ENCODE data around the gene UNC5A. TPM values are rescaled to one million over a fixed set of nuclear protein-coding genes. Genes with fewer than 3 reads are reported as not detected.

UNC5A gene
- total RNA-seq, 1 experiment from 2014 or later: 0.13 TPM

DNA sequence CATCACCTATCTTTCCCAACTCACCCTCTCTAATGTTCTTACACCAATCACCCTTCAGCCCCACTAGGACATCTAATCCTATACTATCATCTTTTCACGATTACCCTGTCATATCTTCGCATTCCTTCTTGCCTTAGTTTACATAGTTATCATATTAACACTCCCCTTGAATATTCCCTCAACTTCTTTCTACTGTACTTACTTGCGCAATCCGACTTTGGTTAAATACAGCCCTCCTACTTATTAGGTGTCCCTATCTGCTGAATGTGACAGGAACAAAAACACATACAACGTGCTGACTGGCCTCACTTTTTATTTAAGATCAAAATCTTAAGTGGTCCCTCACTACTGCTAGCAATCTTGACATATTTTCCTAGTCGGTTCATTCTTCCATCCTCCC, 108.3 kb downstream of the UNC5A start:
- H3K9me3 ChIP-seq (ENCODE audit: control insufficient read depth, insufficient read depth, low read depth, low read length): no peaks in the 10 kb centered on the region
- in situ Hi-C loops (cut with HindIII; ENCODE audit: low pct_unique_long_range_greater_than_20kb, low sequenced_read_pairs): no loop called here
- CTCF ChIA-PET: no interaction called here

DNA sequence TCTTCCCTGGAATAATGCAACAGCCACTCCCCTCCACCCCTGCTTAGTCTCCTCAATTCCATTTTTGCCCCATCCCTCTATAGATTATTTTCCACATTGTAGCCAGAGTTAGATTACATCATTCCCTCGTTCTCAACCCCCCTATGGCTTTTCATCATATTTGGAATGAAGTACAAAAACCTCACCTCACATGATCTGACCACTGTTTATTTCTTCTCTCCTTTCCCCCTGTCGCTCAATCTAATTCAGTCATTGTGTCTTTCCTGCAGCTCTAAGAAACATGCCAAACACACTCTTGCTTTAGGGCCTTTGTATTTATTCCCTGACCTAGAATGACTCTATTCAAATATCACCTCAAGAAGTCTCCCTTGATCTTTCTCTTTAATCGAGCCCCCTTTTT, 111.4 kb downstream of the UNC5A start:
- H3K4me1 ChIP-seq (ENCODE audit: control insufficient read depth, insufficient read depth, low read length): no peaks in the 10 kb centered on the region
- H3K27me3 ChIP-seq (ENCODE audit: control insufficient read depth, insufficient read depth, low read length): no peaks in the 10 kb centered on the region
- no peaks in the 10 kb centered on the region for H3K9me3 ChIP-seq (ENCODE audit: control insufficient read depth, insufficient read depth, low read depth, low read length)
- in situ Hi-C loops (cut with HindIII; ENCODE audit: low pct_unique_long_range_greater_than_20kb, low sequenced_read_pairs) (no loop called here), intact Hi-C loops (cut with micrococcal nuclease; ENCODE audit: unreplicated experiment) (no loop called here)
- H3K4me3 ChIP-seq (ENCODE audit: low read depth in 2 of 2, low read length in 2 of 2): no peak overlapping the region
- CTCF ChIA-PET: no interaction called here
- H3K36me3 ChIP-seq (ENCODE audit: control insufficient read depth, insufficient read depth, low read length): no peaks in the 10 kb centered on the region; the same call in 1 of the 2 replicates
- POLR2A ChIA-PET: no interaction called here
- TF ChIP-seq POLR2AphosphoS5 (IDR thresholded peaks at IDR 0.05; ENCODE audit: low read depth, low read length): no peak
- no peak for TF ChIP-seq TCF7L2 (IDR thresholded peaks at IDR 0.05; ENCODE audit: low read depth, low read length)
- TF ChIP-seq, protein P1, sequence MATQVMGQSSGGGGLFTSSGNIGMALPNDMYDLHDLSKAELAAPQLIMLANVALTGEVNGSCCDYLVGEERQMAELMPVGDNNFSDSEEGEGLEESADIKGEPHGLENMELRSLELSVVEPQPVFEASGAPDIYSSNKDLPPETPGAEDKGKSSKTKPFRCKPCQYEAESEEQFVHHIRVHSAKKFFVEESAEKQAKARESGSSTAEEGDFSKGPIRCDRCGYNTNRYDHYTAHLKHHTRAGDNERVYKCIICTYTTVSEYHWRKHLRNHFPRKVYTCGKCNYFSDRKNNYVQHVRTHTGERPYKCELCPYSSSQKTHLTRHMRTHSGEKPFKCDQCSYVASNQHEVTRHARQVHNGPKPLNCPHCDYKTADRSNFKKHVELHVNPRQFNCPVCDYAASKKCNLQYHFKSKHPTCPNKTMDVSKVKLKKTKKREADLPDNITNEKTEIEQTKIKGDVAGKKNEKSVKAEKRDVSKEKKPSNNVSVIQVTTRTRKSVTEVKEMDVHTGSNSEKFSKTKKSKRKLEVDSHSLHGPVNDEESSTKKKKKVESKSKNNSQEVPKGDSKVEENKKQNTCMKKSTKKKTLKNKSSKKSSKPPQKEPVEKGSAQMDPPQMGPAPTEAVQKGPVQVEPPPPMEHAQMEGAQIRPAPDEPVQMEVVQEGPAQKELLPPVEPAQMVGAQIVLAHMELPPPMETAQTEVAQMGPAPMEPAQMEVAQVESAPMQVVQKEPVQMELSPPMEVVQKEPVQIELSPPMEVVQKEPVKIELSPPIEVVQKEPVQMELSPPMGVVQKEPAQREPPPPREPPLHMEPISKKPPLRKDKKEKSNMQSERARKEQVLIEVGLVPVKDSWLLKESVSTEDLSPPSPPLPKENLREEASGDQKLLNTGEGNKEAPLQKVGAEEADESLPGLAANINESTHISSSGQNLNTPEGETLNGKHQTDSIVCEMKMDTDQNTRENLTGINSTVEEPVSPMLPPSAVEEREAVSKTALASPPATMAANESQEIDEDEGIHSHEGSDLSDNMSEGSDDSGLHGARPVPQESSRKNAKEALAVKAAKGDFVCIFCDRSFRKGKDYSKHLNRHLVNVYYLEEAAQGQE (IDR thresholded peaks at IDR 0.05; ENCODE audit: insufficient read depth in 1 of 2, low read depth in 2 of 2, low read length in 1 of 2): no peak
- TF ChIP-seq, protein P2, sequence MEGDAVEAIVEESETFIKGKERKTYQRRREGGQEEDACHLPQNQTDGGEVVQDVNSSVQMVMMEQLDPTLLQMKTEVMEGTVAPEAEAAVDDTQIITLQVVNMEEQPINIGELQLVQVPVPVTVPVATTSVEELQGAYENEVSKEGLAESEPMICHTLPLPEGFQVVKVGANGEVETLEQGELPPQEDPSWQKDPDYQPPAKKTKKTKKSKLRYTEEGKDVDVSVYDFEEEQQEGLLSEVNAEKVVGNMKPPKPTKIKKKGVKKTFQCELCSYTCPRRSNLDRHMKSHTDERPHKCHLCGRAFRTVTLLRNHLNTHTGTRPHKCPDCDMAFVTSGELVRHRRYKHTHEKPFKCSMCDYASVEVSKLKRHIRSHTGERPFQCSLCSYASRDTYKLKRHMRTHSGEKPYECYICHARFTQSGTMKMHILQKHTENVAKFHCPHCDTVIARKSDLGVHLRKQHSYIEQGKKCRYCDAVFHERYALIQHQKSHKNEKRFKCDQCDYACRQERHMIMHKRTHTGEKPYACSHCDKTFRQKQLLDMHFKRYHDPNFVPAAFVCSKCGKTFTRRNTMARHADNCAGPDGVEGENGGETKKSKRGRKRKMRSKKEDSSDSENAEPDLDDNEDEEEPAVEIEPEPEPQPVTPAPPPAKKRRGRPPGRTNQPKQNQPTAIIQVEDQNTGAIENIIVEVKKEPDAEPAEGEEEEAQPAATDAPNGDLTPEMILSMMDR (IDR thresholded peaks at IDR 0.05): no peak
- TF ChIP-seq SIN3A (IDR thresholded peaks at IDR 0.05; ENCODE audit: borderline replicate concordance, insufficient read depth, low read depth, low read length): no peak
- no peak for ATAC-seq
- no peak overlapping the region for H3K27ac ChIP-seq (ENCODE audit: low read length)
- no TSS peak for BruUV-seq (replicated peaks)
- no peak for DNase-seq (ENCODE audit: low read depth, low spot score)

More for the DNA sequence above, 108.3 kb downstream of the UNC5A start:
- intact Hi-C loops (cut with micrococcal nuclease; ENCODE audit: unreplicated experiment): no loop called here
- no peaks in the 10 kb centered on the region for H3K27me3 ChIP-seq (ENCODE audit: control insufficient read depth, insufficient read depth, low read length)
- DNase-seq (ENCODE audit: low read depth, low spot score) (no peak), ATAC-seq (no peak)
- H3K36me3 ChIP-seq (ENCODE audit: control insufficient read depth, insufficient read depth, low read length): 0 out of 2 replicates have a peak, but pooled peaks cover 4% of the 10 kb centered on the region
- no peaks in the 10 kb centered on the region for H3K4me1 ChIP-seq (ENCODE audit: control insufficient read depth, insufficient read depth, low read length)
- H3K4me3 ChIP-seq (ENCODE audit: low read depth in 2 of 2, low read length in 2 of 2): no peak overlapping the region
- BruUV-seq (replicated peaks): no TSS peak
- no peak overlapping the region for H3K27ac ChIP-seq (ENCODE audit: low read length)
- no peak for TF ChIP-seq POLR2AphosphoS5 (IDR thresholded peaks at IDR 0.05; ENCODE audit: low read depth, low read length)
- POLR2A ChIA-PET: no interaction called here

DNA sequence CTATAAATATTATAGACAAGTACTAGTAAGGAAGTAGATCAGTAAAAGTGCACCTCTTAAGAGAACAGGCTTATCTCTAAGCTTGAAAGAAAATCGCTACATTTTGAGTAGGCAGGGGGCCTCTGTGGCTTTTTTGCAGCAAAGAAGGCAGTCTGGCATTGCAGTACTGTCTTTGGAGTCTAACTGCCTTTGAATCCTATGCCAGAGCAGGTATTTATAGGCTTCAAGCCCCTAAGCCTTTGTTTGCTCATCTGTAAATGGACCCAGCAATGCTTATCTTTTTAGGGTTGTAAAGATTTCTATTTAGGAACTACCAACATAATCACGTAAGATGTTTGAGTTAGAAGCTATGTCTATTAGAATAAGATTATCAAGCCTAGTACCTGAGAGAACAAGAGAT, 112.5 kb downstream of the UNC5A start:
- Histone ChIP-seq H3K36me3 (ENCODE audit: control insufficient read depth, insufficient read depth, low read length) (no peaks in the 10 kb centered on the region; the same call in 1 of the 2 replicates), H3K4me1 (ENCODE audit: control insufficient read depth, insufficient read depth, low read length) (no peaks in the 10 kb centered on the region), H3K27me3 (ENCODE audit: control insufficient read depth, insufficient read depth, low read length) (no peaks in the 10 kb centered on the region), H3K27ac (ENCODE audit: low read length) (no peak overlapping the region), H3K9me3 (ENCODE audit: control insufficient read depth, insufficient read depth, low read depth, low read length) (no peaks in the 10 kb centered on the region), H3K4me3 (ENCODE audit: low read depth in 2 of 2, low read length in 2 of 2) (no peak overlapping the region)
- intact Hi-C loops (cut with micrococcal nuclease; ENCODE audit: unreplicated experiment): no loop called here
- TF ChIP-seq, protein P2 (IDR thresholded peaks at IDR 0.05): no peak
- TF ChIP-seq, protein P1 (IDR thresholded peaks at IDR 0.05; ENCODE audit: insufficient read depth in 1 of 2, low read depth in 2 of 2, low read length in 1 of 2): no peak
- TF ChIP-seq POLR2AphosphoS5 (IDR thresholded peaks at IDR 0.05; ENCODE audit: low read depth, low read length): no peak
- TF ChIP-seq TCF7L2 (IDR thresholded peaks at IDR 0.05; ENCODE audit: low read depth, low read length): no peak
- no peak for TF ChIP-seq SIN3A (IDR thresholded peaks at IDR 0.05; ENCODE audit: borderline replicate concordance, insufficient read depth, low read depth, low read length)
- CTCF ChIA-PET: no interaction called here
- POLR2A ChIA-PET: no interaction called here
- ATAC-seq (no peak), DNase-seq (ENCODE audit: low read depth, low spot score) (no peak)
- in situ Hi-C loops (cut with HindIII; ENCODE audit: low pct_unique_long_range_greater_than_20kb, low sequenced_read_pairs): no loop called here
- no TSS peak for BruUV-seq (replicated peaks)
